GM19023 (cell line): Measurements from ENCODE around the gene ZDHHC16.
"Not testable (repeated sequence)": the region's sequence is repeated elsewhere in the genome, so short reads cannot be mapped to it uniquely, and the experiment has no call there.

Experiments used
- ATAC-seq: cut with Tn5 transposase; IDR thresholded peaks from one replicate; pipeline ENCODE4 v1.9.1; 2021; ENCODE audit warnings: mild to moderate bottlenecking, moderate library complexity; ENCODE audit not compliant: unreplicated experiment

The ZDHHC16 gene

DNA sequence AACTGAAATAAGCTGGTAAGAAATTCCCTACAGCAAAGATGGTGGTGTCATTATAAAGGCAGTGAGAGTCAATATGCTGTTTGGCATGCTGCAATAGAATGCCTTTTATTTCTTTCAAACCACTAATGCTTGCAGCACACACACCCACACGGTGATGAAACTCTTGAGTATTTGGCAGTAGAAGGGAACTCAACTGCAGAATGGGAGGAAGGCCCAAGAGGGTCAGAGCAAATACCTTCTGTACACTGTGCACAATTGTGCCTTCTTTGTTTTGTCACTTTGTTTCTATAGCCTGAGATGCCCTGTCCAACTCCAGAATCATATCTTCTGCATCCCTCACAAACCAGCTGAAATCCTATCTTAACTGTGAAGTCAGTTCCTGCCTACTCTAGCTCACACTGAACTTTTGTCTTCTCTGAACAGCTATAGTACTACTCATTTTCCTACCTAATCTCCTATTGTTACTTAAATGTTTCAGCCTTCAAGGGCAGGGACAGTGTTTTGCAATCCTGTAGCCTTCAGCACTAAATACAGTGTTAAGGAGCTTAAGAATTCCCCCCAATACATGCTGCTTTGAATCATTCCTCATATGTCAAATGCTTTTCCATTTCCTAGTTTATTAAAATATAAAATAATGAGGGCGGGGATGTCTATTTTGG, 30.1 kb downstream of the ZDHHC16 start:
- no peak for ATAC-seq

DNA sequence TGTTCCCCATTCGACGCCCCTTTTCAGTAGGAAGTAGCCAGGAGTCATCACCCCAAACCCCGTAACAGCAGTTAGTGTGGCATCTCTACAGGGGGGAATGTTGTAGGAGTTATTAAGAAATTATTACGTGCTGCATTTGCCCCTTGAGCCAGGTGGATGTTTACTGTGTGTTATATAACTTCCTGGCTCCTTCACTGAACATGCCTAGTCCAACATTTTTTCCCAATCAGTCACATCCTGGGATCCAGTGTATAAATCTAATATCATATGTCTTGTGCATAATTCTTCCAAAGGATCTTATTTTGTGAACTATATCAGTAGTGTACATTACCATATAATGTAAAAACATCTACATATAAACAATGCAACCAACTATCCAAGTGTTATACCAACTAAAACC, 33.4 kb downstream of the ZDHHC16 start:
- ATAC-seq: not testable (repeated sequence)

DNA sequence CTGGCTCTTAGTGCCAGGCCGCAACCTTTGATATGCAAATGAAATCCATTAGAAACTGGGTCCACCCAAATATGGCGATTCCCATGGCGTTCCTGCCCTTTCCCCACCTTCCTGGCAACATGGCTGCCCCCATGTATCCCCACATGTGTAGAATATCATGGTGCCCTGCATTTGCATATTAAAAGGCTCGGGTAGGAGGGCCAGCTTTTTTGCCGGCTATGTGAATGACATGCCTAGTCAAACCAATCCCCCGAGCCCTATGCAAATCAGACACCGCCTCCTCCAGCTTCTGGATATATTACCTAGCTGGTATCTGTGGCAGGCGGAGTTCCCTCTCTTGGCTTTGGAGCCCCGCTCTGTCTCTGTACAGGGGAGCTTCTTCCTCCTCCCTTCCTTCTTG, 34.0 kb downstream of the ZDHHC16 start:
- ATAC-seq: no peak

DNA sequence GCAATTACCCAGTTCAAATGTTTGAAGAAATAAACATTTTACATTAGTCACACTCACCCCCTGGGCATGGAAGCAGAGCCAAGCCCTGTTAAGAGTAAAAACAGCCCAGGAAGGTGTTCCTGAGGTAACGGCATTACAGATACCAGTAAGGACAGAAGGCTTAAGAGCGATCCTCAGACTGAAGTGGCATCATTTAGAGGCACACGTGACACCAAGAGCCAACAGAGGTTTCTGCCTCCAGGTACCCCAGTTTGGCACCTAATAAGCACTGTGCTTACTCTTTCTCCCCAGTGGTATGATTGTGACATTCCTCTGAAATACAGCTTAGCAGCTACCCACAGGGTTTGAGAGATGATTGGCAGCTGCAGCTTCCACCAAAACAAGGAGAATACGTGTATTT, 35.1 kb downstream of the ZDHHC16 start:
- ATAC-seq: no peak

DNA sequence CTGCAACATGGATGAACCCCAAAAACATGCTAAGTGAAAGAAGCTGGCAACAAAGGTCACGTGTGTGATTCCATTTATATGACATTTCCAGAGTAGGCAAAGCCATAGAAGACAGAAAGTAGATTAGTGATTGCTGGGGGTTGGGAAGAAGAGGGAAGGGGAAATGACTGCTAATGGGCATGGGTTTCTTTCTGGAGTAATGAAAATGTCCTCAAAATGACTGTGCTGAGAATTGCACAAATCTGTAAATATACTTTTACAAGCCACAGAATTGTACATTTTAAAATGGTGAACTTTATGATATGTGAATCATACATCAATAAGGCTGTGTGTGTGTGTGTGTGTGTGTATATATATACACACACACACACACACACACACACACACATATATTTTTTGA, 36.4 kb downstream of the ZDHHC16 start:
- no peak for ATAC-seq

DNA sequence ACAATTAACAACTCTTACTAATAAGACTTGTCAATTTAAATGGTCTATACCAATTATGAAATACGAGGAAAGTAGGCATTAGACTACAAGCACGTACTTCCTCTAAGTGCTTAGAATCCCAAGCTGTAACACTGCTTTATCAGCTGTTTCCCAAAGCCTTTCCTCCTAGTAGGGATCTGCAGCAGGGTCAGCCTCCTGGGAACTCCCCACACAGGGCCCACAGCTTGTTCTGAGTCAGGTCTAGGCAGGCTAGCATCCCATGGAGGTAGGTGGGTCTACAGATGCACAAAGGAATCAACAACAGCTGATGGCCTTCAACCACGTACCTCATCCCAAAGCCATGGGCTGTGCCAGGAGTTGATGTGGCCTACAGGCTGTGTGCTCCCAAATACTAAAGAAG, 37.5 kb downstream of the ZDHHC16 start:
- ATAC-seq: no peak

DNA sequence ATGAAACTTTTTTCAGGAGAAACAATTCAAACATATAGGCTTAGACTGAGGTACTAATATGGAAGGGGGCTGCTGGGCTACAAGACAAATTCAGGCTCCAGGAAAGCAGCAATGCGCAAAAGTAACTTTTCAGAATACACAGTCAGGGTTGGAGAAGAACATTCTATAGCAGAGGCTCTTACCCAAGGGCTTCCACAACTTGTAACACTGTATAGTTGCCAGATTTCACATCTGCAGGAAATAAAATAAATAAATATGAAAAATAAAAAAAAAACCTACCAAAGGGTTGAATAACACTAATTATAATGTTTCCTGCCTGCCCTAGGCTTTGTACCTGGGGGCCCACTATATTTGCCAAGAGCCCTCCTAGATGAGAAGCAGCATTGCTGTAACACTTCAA, 37.9 kb downstream of the ZDHHC16 start:
- ATAC-seq: no peak

DNA sequence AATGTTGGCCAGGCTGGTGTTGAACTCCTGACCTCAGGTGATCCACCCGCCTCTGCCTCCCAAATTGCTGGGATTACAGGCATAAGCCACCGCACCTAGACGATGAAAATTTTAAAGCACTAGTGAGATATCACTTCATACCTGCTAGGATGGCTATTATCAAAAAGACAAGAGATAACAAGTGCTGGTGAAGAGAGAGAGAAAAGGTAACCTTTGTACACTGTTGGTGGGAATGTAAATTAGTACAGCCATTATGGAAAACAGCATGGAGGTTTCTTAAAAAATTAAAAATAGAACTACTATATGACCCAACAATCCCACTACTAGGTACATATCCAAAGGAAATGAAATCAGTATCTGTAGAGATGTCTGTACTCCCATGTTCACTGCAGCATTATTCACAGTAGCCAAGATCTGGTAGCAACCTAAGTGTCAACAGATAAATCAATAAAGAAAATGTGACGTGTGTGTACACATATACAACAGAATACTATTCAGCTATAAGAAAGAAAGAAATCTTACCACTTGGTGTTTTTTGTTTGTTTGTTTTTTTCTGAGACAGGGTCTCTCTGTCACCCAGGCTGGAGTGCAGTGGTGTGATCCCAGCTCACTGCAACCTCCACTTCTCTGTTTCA, 39.8 kb downstream of the ZDHHC16 start:
- ATAC-seq: no peak

DNA sequence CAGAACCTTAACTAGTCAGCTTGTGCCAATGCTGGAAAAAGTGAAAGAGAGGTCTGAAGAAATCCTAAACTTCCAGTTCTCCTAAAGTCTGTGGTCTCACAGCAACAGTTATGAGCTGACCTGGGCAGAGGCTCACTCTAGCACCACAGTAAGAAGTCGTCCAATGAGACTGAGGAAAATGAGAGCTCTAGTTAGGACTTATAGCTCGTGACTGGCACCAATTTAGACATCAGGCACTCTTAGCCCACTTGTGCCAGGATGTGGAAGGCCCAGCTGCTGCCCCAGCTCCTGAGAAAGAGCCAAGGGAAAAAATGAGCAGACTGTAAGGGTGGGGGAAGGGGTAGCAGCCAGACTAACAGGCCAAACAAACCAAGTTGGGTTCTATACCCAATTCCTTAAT, 44.6 kb downstream of the ZDHHC16 start:
- no peak for ATAC-seq

DNA sequence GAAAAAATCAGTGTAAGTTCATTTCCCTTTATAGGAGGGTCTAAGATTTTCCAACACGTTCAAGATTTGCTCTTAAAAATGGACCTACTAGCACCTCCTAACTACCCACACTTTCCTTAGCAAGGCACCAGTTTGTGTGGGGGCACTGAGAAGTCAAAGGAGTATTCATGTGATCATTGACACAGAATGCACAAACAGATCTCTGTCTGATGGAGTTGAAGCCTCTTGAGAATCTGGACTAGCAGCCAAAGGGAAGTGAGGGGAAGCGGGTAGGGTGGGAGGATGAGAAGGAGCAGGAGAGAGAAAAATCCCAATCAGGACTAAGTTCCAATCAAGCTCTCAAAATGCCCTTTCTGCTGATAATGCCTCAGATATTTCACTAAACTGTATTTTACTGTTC, 48.2 kb downstream of the ZDHHC16 start:
- no peak for ATAC-seq

DNA sequence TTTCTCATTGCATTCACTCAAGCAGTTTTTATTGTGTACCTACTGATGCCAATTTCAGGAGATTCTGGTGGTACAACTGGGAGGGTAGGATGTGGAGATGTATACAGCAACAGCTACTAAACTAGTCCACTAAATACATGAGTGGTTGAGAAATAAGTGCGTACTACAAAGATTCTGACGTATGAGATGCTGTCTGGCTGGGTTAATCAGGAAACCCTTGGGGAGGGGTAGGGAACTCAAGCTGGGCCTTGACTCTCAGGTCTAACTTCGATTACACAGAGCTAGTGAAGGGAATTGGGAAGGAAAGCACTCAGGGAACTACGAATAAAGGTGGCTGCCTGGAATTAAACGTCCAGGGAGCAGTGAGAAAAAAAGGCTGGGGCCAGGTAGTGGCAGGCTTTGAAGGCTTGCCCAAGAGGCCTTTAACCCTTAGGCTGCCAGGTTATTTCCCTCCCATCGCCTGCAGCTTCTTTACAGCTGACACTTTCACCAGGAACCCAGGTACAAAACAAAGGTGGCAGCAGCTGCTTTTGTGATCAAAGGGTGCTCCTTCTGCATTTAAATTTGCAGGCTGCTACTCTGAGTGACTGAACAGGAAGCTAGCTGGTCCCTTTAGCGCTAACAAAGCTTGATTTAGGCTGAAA, 49.0 kb downstream of the ZDHHC16 start:
- ATAC-seq: no peak

DNA sequence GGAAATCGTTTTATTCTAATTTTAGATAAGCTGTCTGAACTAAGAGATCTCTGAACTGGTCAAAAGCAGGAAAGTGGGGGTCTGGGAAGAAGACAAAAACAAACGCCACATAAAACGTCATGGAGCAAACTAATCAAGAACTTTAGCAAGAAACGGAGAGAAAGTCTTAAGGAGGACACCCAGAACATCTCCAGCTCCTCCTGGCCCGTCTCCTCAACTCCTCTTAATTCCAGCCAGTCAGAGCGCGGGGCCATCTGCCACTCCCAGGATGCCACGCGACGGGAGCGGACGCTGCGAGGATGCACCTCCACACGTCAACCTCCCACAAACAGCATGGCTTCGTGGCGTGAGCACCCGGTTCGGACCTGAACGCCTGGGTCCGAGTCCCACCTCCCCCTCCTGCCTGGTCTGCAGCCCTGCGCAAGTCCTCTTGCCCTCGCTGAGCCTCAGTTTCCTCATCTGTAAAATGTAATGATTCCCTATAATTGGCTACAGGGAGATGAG, 51.6 kb downstream of the ZDHHC16 start:
- peak; percentile 34 for ATAC-seq

DNA sequence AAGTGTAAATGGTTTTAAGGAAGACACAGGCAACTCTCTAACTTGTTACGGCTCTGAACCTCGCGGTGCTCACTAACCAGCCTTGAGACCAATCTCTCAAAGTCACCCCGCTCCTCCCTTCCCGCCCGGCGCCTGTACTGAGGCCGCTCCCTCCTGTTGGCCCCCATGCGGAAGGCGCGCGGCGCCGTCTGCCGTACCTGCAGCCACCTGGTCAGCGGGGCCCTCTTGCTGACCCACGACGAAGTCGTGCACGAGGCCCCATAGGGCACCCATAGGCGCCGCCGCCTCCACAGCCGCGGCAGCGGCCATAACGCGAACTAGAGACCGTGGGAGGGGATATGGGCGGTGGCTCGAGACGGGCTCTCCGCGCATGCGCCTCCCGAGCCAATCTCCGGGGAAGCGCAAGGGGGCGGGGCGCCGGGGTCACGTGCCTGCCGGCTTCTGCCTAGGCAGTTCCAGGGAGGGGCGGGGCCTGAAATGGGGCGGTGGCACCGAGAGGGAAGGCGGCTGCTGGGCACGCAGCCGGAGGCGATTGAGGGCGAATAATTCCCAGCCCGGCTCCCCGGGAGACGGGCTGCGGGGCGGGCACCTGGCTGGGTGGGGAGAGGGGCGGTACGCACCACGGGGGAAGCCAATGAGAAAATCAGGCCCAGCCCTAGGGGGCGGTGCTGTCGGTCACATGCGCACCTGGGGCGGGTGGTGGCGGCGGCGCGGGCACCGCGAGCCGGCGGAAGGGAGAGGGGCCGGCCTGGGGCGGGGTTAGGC, 52.3 kb downstream of the ZDHHC16 start, which contains the start of gene MMS19:
MMS19 (minus strand) TSS at position 347 of the 765 bp plus-strand sequence; CDS start at position 309, 38 bp downstream.
- ATAC-seq: peak; percentile 94

DNA sequence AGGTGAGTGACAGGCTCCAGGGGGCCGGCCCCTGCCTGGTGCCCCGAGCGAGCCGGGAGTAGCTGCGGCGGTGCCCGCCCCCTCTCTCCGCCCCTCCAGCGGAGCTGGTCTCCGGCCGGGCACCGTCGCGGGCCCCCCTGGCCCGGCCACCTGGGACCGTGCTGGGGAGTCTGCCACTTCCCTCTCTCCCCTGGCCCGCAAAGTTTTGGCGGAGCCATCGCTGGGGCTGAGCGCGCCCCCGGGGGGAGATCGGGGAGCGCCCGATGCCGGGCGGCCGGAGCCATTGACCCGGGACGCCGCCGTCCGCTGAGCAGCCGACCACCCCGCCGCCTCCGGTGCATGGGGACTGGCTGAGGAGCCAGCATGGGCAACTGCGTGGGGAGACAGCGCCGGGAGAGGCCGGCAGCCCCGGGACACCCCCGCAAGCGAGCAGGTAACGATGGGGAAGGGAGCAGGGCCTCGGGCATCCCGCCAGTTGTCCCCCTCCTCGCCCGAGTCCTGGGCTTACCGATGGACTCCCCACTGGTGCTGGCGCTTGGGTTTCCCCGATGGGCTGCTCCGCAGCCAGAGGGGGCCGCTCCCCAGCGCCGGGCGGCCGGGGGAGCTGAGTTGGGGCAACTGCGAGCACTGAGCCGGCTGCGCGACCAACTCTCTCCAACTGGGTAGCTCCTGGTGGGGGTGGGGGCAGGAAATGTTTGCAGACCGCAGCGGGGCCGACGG, 53.0 kb downstream of the ZDHHC16 start, which contains the start of gene UBTD1:
UBTD1 (plus strand) TSS at position 84 of the 720 bp plus-strand sequence; CDS start at position 364, 280 bp downstream.
- peak; percentile 3 for ATAC-seq

DNA sequence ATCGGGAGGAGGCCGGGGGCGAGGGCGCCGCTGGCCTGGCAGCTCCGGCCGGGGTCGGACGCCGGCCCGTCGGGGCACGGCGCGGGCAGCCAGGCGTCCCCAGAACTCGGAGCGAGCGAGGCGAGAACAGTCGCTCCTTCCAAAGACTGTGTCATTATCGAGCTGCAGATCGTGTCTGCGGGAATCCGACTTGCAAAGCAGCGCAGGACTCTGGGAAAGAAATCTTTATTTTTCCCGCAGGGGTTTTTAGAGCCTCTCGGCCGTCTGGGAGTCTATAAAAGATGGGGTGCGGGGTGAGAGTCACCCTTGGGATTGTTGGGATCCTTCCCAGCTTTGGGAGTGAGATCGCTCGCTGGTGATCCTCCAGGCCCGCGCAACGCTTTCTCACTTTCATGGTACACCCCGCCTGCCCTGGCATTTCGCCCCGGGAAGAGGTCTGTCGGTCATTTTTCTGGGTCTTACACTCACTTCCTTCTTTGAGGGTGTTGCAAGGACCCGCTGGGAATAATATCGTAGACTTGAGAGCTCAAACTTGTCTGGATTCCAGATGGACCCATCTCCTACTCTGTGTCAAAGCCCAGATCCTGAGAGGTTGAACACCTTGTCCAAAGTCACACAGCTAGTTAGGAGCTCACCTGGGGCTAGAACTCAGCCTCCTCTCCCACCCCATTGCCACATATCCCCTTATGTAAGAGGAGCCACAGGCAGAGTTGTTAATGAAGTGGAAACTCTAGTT, 53.8 kb downstream of the ZDHHC16 start:
- no peak for ATAC-seq

DNA sequence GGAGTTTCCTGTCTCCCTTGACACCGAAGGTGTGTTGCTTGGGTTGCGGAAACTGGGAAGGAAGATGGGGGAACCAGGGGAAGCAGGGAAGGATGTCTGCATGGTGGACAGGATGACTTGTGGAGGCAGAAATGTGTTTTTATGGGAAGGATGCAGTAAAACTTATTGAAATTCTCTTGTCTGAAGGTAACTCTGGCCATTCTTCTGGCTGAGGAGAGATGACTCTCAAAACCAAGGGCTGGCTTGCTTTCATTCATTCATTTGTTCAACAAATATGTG, 54.3 kb downstream of the ZDHHC16 start:
- ATAC-seq: no peak

DNA sequence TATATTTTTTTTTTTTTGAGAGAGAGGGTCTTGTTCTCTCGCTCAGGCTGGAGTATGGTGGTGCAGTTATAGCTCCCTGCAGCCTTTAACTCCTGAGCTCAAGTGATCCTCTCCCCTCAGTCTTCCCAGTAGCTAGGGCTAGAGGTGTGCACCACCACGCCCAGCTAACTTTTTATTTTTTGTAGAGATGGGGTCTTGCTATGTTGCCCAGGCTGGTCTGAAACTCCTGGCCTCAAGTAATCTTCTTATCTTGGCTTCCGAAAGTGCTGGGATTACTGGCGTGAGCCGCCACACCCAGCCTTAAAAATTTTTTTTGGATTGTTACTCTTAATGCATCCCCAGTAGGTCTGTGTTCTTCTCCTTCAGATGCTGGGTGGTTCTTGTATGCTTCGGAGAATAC, 56.9 kb downstream of the ZDHHC16 start:
- no peak for ATAC-seq

DNA sequence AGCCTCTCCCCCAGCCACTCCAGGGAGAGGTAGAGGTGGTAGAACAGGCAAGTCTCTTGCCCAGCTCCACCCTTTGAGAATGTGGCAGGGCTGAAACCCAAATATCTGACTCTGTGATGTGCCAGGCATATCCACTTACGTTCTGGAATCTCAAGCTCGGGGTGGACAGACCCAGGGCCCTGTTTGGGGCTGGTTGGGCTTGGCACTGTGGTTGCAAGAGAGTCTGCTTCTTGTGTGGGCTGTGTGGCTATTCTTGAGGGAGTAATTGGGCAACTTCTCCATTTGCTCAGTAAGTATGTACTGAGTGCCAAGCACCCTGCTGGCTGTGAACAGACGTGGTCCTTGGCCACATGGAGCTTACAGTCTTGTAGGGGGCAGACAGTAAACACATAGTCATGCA, 57.4 kb downstream of the ZDHHC16 start:
- no peak for ATAC-seq

DNA sequence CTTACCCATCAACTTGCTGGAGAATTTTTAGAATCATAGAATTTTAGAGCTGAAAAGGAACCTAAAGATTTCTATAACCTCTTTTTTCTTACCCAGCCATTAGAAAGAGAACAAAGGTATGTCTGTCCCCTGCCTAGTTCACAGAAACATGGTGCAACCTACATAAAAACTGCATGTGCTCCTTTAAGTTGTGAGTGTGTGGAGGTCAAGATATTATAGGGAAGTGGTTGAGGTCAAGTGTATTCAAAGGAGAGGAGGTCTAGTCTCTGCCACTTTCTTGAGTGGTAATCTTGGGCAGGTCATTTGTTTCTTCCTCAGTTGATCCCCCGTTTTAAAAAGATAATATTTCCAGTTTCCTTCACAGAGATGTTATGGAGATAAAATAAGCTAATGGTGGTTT, 59.2 kb downstream of the ZDHHC16 start:
- no peak for ATAC-seq
